ENCODE measurements around the gene SUFU. TPM values are rescaled to one million over a fixed set of nuclear protein-coding genes. Genes with fewer than 3 reads are reported as not detected.

Gene SUFU
- total and polyA plus RNA-seq, 2 of the 13 experiments (the other 11 are each of a cell fraction or from before 2014, with no cell fraction given), result 2.9 to 5.5 TPM

GRCh38 chr10:102644646-102645387 is 141.0 kb downstream of the SUFU start (continued):
- TF ChIP-seq HHEX (CRISPR knock-in tag; IDR thresholded peaks at IDR 0.05), result no peak; the same call in 1 of the 2 replicates
- no peak for TF ChIP-seq MAFK (conservative IDR thresholded peaks at IDR 0.05 in 1 of 2, IDR thresholded peaks at IDR 0.05 in 1 of 2; ENCODE audit: low read length in 2 of 2)
- no peak for TF ChIP-seq ZNF460 (CRISPR knock-in tag; IDR thresholded peaks at IDR 0.05; ENCODE audit: borderline replicate concordance)
- TF ChIP-seq PRMT3 (CRISPR knock-in tag; IDR thresholded peaks at IDR 0.05; ENCODE audit: borderline replicate concordance, low read depth), result peak; percentile 88
- TF ChIP-seq SMYD3 (CRISPR knock-in tag; IDR thresholded peaks at IDR 0.05), result no peak
- peak; percentile 89 for TF ChIP-seq ZNF766 (CRISPR knock-in tag; IDR thresholded peaks at IDR 0.05; ENCODE audit: borderline replicate concordance)
- TF ChIP-seq ZNF230 (CRISPR knock-in tag; IDR thresholded peaks at IDR 0.05), result 0 out of 2 replicates have a peak, but pooled peaks have one; percentile 93
- TF ChIP-seq, protein P1, sequence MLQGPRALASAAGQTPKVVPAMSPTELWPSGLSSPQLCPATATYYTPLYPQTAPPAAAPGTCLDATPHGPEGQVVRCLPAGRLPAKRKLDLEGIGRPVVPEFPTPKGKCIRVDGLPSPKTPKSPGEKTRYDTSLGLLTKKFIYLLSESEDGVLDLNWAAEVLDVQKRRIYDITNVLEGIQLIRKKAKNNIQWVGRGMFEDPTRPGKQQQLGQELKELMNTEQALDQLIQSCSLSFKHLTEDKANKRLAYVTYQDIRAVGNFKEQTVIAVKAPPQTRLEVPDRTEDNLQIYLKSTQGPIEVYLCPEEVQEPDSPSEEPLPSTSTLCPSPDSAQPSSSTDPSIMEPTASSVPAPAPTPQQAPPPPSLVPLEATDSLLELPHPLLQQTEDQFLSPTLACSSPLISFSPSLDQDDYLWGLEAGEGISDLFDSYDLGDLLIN (CRISPR knock-in tag; IDR thresholded peaks at IDR 0.05; ENCODE audit: borderline replicate concordance), result no peak
- no peak for TF ChIP-seq PBX3 (CRISPR knock-in tag; IDR thresholded peaks at IDR 0.05; ENCODE audit: borderline replicate concordance)
- TF ChIP-seq TMF1 (CRISPR knock-in tag; IDR thresholded peaks at IDR 0.05; ENCODE audit: low read depth), result peak; percentile 96
- TF ChIP-seq NFYC (CRISPR knock-in tag; IDR thresholded peaks at IDR 0.05), result 0 out of 2 replicates have a peak, but pooled peaks have one; percentile 49
- 0 out of 2 replicates have a peak, but pooled peaks have one; percentile 56 for TF ChIP-seq ZNF713 (CRISPR knock-in tag; IDR thresholded peaks at IDR 0.05)
- no peak; the same call in 1 of the 2 replicates for TF ChIP-seq ZNF746 (CRISPR knock-in tag; IDR thresholded peaks at IDR 0.05)
- TF ChIP-seq MIXL1 (CRISPR knock-in tag; IDR thresholded peaks at IDR 0.05), result 0 out of 2 replicates have a peak, but pooled peaks have one; percentile 34
- TF ChIP-seq CBFB (CRISPR knock-in tag; IDR thresholded peaks at IDR 0.05), result peak; percentile 81
- TF ChIP-seq, protein P2, sequence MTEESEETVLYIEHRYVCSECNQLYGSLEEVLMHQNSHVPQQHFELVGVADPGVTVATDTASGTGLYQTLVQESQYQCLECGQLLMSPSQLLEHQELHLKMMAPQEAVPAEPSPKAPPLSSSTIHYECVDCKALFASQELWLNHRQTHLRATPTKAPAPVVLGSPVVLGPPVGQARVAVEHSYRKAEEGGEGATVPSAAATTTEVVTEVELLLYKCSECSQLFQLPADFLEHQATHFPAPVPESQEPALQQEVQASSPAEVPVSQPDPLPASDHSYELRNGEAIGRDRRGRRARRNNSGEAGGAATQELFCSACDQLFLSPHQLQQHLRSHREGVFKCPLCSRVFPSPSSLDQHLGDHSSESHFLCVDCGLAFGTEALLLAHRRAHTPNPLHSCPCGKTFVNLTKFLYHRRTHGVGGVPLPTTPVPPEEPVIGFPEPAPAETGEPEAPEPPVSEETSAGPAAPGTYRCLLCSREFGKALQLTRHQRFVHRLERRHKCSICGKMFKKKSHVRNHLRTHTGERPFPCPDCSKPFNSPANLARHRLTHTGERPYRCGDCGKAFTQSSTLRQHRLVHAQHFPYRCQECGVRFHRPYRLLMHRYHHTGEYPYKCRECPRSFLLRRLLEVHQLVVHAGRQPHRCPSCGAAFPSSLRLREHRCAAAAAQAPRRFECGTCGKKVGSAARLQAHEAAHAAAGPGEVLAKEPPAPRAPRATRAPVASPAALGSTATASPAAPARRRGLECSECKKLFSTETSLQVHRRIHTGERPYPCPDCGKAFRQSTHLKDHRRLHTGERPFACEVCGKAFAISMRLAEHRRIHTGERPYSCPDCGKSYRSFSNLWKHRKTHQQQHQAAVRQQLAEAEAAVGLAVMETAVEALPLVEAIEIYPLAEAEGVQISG (CRISPR knock-in tag; IDR thresholded peaks at IDR 0.05), result peak; percentile 73
- peak; percentile 64 for TF ChIP-seq ZNF501 (CRISPR knock-in tag; IDR thresholded peaks at IDR 0.05)
- TF ChIP-seq ZNF326 (CRISPR knock-in tag; IDR thresholded peaks at IDR 0.05; ENCODE audit: borderline replicate concordance), result no peak
- TF ChIP-seq IKZF4 (CRISPR knock-in tag; IDR thresholded peaks at IDR 0.05; ENCODE audit: borderline replicate concordance, low read depth, not compliant biosample characterization), result peak; percentile 95
- no peak for TF ChIP-seq SIX1 (CRISPR knock-in tag; IDR thresholded peaks at IDR 0.05; ENCODE audit: borderline replicate concordance)
- peak; percentile 84 for TF ChIP-seq ZSCAN22 (CRISPR knock-in tag; IDR thresholded peaks at IDR 0.05)
- TF ChIP-seq ZFP1 (CRISPR knock-in tag; IDR thresholded peaks at IDR 0.05), result no peak; the same call in 1 of the 2 replicates
- TF ChIP-seq, protein P3, sequence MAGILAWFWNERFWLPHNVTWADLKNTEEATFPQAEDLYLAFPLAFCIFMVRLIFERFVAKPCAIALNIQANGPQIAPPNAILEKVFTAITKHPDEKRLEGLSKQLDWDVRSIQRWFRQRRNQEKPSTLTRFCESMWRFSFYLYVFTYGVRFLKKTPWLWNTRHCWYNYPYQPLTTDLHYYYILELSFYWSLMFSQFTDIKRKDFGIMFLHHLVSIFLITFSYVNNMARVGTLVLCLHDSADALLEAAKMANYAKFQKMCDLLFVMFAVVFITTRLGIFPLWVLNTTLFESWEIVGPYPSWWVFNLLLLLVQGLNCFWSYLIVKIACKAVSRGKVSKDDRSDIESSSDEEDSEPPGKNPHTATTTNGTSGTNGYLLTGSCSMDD (CRISPR knock-in tag; IDR thresholded peaks at IDR 0.05), result no peak
- no peak for TF ChIP-seq CBX2 (IDR thresholded peaks at IDR 0.05; ENCODE audit: low read depth, low read length)
- TF ChIP-seq CBX2 (CRISPR knock-in tag; IDR thresholded peaks at IDR 0.05; ENCODE audit: low read depth), result no peak; the same call in 1 of the 2 replicates

All from HepG2 (cell line).